GM12801 (cell line): ENCODE data around the gene MYCBP.

Source experiments
- TF ChIP-seq, protein P1 (sequence below): IDR thresholded peaks from one replicate; pipeline ENCODE4 v1.5.1; 2011; ENCODE audit warnings: control low read depth; ENCODE audit not compliant: insufficient read length; ENCODE audit errors: extremely low read depth

The MYCBP gene

DNA sequence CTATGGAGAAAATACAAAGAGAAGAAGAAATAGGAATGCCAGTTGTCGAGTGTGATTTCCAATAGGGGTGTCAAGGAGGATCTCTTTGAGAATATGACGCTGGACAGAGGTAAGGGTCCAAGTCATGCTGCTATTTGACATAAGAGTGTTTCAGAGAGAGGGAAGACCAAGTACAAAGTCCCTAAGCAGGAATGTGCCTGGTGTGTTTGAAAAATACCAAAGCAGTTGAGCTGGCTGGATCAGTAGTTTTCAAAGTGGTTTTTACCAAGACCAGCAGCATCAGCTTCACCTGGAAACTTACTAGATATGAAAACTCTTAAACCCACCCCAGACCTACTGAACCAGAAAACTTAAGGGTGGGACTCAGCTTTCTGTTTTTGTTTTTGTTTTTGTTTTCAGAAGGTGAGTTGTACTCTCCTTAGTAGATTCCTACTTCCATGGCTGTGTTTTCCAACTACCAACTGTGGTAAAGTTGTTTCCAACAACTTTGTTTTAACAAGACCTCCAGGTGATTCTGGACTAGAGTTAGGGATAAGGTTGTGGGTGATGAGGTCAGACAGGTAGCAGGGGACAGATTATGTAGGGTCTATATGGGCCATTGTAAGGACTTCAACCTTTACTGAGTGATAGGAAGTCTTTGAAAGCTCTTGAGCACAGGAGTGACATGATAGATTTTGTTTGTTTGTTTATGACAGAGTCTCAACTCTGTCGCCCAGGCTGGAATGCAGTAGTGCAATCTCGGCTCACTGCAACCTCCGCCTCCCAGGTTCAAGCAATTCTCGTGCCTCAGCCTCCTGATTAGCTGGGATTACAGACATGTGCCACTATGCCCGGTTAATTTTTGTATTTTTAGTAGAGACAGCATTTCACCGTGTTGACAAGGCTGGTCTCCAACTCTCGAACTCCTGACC, 15.5 kb upstream of the MYCBP start:
- TF ChIP-seq, protein P1, sequence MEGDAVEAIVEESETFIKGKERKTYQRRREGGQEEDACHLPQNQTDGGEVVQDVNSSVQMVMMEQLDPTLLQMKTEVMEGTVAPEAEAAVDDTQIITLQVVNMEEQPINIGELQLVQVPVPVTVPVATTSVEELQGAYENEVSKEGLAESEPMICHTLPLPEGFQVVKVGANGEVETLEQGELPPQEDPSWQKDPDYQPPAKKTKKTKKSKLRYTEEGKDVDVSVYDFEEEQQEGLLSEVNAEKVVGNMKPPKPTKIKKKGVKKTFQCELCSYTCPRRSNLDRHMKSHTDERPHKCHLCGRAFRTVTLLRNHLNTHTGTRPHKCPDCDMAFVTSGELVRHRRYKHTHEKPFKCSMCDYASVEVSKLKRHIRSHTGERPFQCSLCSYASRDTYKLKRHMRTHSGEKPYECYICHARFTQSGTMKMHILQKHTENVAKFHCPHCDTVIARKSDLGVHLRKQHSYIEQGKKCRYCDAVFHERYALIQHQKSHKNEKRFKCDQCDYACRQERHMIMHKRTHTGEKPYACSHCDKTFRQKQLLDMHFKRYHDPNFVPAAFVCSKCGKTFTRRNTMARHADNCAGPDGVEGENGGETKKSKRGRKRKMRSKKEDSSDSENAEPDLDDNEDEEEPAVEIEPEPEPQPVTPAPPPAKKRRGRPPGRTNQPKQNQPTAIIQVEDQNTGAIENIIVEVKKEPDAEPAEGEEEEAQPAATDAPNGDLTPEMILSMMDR = no peak

DNA sequence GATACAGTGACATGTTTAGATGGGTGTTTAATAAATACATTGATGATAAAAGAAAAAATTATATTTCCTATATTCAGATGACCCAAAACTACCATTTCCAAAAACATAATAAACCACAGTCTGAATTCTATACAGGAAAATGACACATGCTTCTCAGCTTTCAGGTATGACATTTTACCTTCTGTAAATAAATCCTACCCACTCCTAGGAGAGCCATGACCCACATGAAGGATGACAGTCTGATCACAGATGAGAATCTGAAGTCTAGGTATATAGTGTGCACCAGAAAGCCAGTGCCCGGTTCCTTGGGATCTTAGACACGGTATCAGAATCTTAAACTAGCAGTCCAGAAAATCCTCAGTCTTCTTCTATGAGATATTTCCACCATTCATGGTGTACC, 11.9 kb upstream of the MYCBP start:
- TF ChIP-seq, protein P1 = no peak

DNA sequence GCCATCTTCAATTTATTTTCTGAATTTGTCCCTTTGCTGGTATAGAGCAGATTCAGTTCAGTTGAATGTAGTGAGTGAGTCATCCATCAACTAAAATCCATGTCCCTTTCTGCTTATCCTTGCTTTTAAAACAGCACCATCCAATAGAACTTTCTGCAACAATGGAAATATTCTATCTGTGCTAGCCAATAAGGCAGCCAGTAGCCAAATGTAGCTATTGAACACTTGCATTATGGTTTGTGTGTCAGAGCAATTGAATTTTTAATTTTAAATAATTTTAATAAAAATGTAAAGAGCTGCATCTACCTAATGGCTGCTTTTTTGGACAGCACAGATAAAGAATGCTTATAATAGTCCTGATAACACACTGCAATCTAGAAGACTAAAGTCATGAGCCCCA, 8.3 kb upstream of the MYCBP start, which contains the start of gene GJA9:
GJA9 (minus strand) TSS at position 101 of the 400 bp plus-strand sequence. CDS start 5,489 bp downstream, outside the sequence.
- TF ChIP-seq, protein P1 = no peak

DNA sequence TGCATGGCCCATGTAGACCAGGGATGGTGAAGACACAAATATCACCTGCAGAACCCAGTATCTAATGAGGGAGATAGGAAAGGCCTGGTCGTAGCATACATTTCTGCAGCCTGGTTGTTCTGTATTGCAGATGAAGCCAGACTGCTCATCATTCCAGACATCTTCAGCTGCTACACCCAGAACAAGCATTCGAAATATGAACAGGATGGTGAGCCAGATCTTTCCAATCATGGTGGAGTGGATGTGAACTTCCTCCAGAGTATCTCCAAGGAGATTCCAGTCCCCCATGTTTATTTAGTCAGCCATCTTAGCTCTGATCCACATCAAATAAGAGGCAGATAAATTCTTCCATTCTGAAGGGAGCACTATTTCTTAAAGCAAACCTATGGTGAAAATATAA, 2.7 kb upstream of the MYCBP start:
- TF ChIP-seq, protein P1 = no peak

GRCh38 chr1:38872401-38873026, 634 bp downstream of the MYCBP start:
- TF ChIP-seq, protein P1 = no peak

- TF ChIP-seq, protein P1 = no peak
Measured at GRCh38 chr1:38870996-38871395, 2.2 kb downstream of the MYCBP start.

GRCh38 chr1:38867208-38867607, 5.9 kb downstream of the MYCBP start:
- TF ChIP-seq, protein P1 = no peak
